IPS-20b (cell line): ENCODE measurements around the gene TSGA10IP.

Source experiments
- H3K27ac ChIP-seq: one replicate; pipeline ENCODE4 v1.5.1; 2013; ENCODE audit warnings: low read length
- H3K27me3 ChIP-seq: 2 replicates; pipeline ENCODE4 v1.6.1; 2013; ENCODE audit warnings: mild to moderate bottlenecking, low read length, inconsistent platforms; ENCODE audit not compliant: insufficient read depth
- H3K36me3 ChIP-seq: 2 replicates; pipeline ENCODE4 v1.6.1; 2013; ENCODE audit warnings: low read depth, mild to moderate bottlenecking, inconsistent platforms, low read length, moderate library complexity; ENCODE audit not compliant: insufficient read depth
- H3K4me1 ChIP-seq: 2 replicates; pipeline ENCODE4 v1.6.1; 2013; ENCODE audit warnings: mild to moderate bottlenecking, control low read depth, inconsistent platforms, low read length, moderate library complexity; ENCODE audit not compliant: insufficient read depth
- H3K4me3 ChIP-seq: 2 replicates; pipeline ENCODE4 v1.5.1; 2013; ENCODE audit warnings: mild to moderate bottlenecking, low read length, inconsistent platforms
- H3K9ac ChIP-seq: 2 replicates; pipeline ENCODE4 v1.6.1; 2013; ENCODE audit warnings: low read depth, mild to moderate bottlenecking, inconsistent platforms, low read length, moderate library complexity
- H3K9me3 ChIP-seq: 2 replicates; pipeline ENCODE4 v1.6.1; 2013; ENCODE audit warnings: mild to moderate bottlenecking, low read depth, low read length, inconsistent platforms; ENCODE audit not compliant: insufficient read depth

The TSGA10IP gene

DNA sequence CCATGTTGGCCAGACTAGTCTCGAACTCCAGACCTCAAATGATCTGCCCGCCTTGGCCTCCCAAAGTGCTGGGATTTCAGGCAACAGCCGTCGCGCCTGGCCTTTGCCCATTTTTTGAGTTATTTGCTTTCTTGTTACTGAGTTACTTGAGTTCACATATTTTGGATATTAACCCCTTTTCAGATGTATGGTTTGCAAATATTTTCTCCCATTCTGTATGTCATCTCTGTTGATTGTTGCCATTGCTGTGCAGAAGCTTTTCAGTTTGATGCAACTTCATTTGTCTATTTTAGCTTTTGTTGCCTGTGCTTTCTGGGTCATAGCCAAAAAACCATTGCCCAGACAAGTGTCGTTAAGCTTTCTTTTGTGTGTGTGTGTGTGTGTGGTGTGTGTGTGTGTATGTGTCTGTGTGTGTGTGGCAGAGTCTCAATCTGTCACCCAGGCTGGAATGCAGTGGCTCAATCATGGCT lies 6.8 kb downstream of the TSGA10IP start:
- H3K27me3 ChIP-seq, result no peaks in the 10 kb centered on the region
- no peaks in the 10 kb centered on the region for H3K9me3 ChIP-seq
- H3K36me3 ChIP-seq, result no peaks in the 10 kb centered on the region
- no peak overlapping the region for H3K27ac ChIP-seq
- H3K9ac ChIP-seq, result no peak overlapping the region
- no peaks in the 10 kb centered on the region for H3K4me1 ChIP-seq
- no peak overlapping the region for H3K4me3 ChIP-seq

GRCh38 chr11:65953471-65953870 lies 8.2 kb downstream of the TSGA10IP start:
- no peaks in the 10 kb centered on the region for H3K27me3 ChIP-seq
- no peaks in the 10 kb centered on the region for H3K4me1 ChIP-seq
- H3K9ac ChIP-seq, result no peak overlapping the region
- no peak overlapping the region for H3K27ac ChIP-seq
- no peaks in the 10 kb centered on the region for H3K36me3 ChIP-seq
- H3K9me3 ChIP-seq, result no peaks in the 10 kb centered on the region
- H3K4me3 ChIP-seq, result no peak overlapping the region

DNA sequence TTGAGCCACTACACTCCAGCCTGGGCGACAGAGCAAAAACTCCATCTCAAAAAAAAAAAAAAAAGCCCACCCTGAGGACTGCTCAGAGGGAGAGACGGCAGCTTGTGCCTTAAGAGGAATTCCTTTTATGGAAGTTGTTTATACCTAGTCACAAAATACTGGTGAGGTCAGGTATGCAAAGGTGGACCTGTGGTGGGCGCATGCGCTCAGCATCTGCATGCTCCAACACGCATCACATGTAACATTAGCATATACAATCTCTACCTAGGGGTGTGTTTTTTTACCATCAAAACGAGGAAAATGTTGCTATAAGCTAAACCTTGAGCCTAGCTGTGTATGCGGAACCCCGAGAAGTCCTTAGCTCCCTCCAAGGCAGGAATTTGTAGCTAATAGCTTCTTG lies 9.5 kb downstream of the TSGA10IP start:
- H3K9ac ChIP-seq, result no peak overlapping the region
- H3K27ac ChIP-seq, result no peak overlapping the region
- H3K4me1 ChIP-seq, result no peaks in the 10 kb centered on the region
- H3K27me3 ChIP-seq, result no peaks in the 10 kb centered on the region
- no peaks in the 10 kb centered on the region for H3K9me3 ChIP-seq
- no peak overlapping the region for H3K4me3 ChIP-seq
- no peaks in the 10 kb centered on the region for H3K36me3 ChIP-seq

DNA sequence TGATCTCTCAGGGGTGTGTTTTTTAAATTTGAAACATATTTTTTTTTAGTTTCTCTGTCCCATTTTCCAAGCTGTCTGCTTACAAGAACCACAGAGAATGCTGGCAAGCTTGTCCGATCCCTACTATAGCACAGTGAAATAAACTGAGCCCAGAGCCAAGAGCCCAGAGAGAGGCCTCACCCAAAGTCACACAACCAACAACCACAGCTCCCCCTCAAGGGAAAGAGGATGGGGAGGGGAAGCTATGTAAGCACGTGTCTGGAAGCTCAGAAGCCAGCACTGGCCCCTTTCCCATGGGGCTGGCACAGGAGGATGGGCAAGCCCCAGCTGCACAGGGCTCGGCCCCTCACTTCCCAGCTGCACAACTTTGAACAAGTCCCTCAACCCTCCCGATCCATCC lies 13.0 kb downstream of the TSGA10IP start:
- Histone ChIP-seq H3K27ac (no peak overlapping the region), H3K36me3 (no peaks in the 10 kb centered on the region)

GRCh38 chr11:65958774-65959420 lies 13.6 kb downstream of the TSGA10IP start:
- no peaks in the 10 kb centered on the region for H3K27me3 ChIP-seq
- peaks cover 6% of the 10 kb centered on the region for H3K4me1 ChIP-seq
- no peak overlapping the region for H3K27ac ChIP-seq
- H3K36me3 ChIP-seq, result peaks cover 2% of the 10 kb centered on the region; the same call in 1 of the 2 replicates
- H3K9ac ChIP-seq, result no peak overlapping the region
- no peak overlapping the region for H3K4me3 ChIP-seq
- no peaks in the 10 kb centered on the region for H3K9me3 ChIP-seq

More for the DNA sequence above, 13.0 kb downstream of the TSGA10IP start:
- H3K9ac ChIP-seq, result no peak overlapping the region
- peaks cover 6% of the 10 kb centered on the region for H3K4me1 ChIP-seq
- no peaks in the 10 kb centered on the region for H3K9me3 ChIP-seq
- H3K4me3 ChIP-seq, result no peak overlapping the region
- no peaks in the 10 kb centered on the region for H3K27me3 ChIP-seq

DNA sequence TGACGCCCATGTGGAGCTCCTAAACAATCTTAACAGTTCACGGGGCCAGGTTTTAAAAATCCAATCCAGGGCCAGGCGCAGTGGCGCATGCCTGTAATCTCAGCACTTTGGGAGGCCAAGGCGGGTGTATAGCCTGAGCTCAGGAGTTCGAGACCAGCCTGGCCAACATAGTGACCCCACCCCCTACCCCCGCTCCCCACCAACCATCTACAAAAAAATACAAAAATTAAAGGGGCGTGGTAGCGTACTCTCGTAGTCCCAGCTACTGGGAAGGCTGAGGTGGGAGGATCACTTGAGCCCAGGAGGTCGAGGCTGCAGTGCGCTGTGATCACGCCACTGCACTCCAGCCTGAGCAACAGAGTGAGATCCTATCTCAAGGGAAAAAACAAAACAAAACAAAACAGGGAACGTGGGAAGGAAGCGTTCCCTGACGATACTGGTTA lies 15.6 kb downstream of the TSGA10IP start:
- peak overlapping the region; percentile 76 for H3K4me3 ChIP-seq
- H3K36me3 ChIP-seq, result peaks cover 21% of the 10 kb centered on the region
- peak overlapping the region; percentile 93 for H3K9ac ChIP-seq
- no peaks in the 10 kb centered on the region for H3K9me3 ChIP-seq
- no peaks in the 10 kb centered on the region for H3K27me3 ChIP-seq
- peak overlapping the region; percentile 89 for H3K27ac ChIP-seq
- peaks cover 6% of the 10 kb centered on the region for H3K4me1 ChIP-seq

DNA sequence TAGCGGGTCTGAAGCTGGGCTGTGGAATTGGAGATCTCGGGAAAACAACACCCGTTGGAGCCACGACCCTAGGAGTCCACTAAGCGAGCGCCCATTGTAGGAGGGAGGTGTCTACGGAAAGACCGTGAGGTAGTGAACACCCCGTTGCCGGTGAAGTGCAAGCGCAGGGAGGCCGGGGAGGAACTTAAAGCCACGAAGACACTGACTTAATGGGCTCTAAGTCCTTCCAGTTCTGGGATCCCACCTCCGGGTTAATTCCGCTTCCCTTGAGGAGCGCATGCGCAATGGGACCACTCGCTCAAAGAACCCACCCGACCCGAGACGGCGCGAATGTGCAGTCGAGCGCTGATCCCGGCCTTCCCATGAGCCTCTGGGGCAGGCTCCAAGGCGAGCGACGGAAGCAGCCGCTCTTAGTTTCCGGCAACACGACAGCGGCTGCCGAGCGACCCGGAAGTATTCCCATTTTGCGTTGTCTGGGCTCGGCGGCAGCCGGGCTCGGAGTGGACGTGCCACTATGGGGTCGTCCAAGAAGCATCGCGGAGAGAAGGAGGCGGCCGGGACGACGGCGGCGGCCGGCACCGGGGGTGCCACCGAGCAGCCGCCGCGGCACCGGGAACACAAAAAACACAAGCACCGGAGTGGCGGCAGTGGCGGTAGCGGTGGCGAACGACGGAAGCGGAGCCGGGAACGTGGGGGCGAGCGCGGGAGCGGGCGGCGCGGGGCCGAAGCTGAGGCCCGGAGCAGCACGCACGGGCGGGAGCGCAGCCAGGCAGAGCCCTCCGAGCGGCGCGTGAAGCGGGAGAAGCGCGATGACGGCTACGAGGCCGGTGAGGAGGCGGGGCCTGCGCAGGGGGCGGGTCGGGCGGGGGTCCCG lies 16.2 kb downstream of the TSGA10IP start, which contains the start of gene SART1:
Gene SART1, plus strand, starts transcription at position 468 of the 874 bp plus-strand sequence. Its CDS starts 47 bp downstream, at position 515.
- Histone ChIP-seq H3K27ac (peak within 1 kb of the TSS; percentile 89), H3K4me3 (peak within 1 kb of the TSS; percentile 76), H3K9ac (peak within 1 kb of the TSS; percentile 93), H3K27me3 (no peaks in the 10 kb centered on the region), H3K9me3 (no peaks in the 10 kb centered on the region), H3K36me3 (peaks cover 28% of the 10 kb centered on the region), H3K4me1 (peaks cover 6% of the 10 kb centered on the region)

- Histone ChIP-seq H3K27ac (no peak overlapping the region), H3K36me3 (peaks cover 34% of the 10 kb centered on the region), H3K9ac (peak overlapping the region; percentile 73; the same call in 1 of the 2 replicates), H3K9me3 (no peaks in the 10 kb centered on the region), H3K27me3 (no peaks in the 10 kb centered on the region), H3K4me3 (peak overlapping the region; percentile 76), H3K4me1 (peaks cover 6% of the 10 kb centered on the region)
These were observed 16.9 kb downstream of the TSGA10IP start for GRCh38 chr11:65962141-65962564.

- Histone ChIP-seq H3K9ac (no peak overlapping the region), H3K36me3 (peaks cover 61% of the 10 kb centered on the region), H3K9me3 (no peaks in the 10 kb centered on the region)
These were observed 19.6 kb downstream of the TSGA10IP start for GRCh38 chr11:65964906-65965305.

DNA sequence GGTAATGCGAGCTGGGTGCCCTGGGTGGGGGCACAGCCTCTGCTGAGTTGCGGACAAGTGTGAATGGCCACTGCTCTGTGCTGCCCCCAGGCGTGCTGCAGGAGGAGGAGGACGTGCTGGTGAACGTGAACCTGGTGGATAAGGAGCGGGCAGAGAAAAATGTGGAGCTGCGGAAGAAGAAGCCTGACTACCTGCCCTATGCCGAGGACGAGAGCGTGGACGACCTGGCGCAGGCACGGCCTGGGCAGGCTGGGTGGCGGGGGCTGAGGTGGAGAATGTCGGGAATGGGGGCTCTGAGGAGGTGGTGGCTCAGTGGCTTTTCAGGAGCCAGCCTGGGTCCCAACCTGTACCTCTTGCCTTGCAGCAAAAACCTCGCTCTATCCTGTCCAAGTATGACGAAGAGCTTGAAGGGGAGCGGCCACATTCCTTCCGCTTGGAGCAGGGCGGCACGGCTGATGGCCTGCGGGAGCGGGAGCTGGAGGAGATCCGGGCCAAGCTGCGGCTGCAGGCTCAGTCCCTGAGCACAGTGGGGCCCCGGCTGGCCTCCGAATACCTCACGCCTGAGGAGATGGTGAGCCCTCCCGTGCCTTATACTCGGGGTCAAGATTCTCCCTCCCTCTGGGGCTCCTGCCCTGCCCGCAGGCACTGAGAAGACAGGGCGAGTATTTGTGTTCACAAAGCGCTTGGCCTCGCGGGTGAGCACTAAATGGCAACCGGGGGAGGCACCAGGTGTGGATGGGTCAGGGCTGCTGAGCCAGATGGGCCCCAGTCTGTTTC lies 20.9 kb downstream of the TSGA10IP start:
- Histone ChIP-seq H3K9ac (no peak overlapping the region), H3K4me3 (no peak overlapping the region), H3K36me3 (peaks cover 66% of the 10 kb centered on the region), H3K4me1 (peaks cover 6% of the 10 kb centered on the region), H3K27me3 (no peaks in the 10 kb centered on the region), H3K9me3 (no peaks in the 10 kb centered on the region), H3K27ac (no peak overlapping the region)

More at GRCh38 chr11:65964906-65965305, 19.6 kb downstream of the TSGA10IP start:
- no peak overlapping the region for H3K27ac ChIP-seq
- no peak overlapping the region for H3K4me3 ChIP-seq
- H3K4me1 ChIP-seq, result peaks cover 6% of the 10 kb centered on the region
- H3K27me3 ChIP-seq, result no peaks in the 10 kb centered on the region

DNA sequence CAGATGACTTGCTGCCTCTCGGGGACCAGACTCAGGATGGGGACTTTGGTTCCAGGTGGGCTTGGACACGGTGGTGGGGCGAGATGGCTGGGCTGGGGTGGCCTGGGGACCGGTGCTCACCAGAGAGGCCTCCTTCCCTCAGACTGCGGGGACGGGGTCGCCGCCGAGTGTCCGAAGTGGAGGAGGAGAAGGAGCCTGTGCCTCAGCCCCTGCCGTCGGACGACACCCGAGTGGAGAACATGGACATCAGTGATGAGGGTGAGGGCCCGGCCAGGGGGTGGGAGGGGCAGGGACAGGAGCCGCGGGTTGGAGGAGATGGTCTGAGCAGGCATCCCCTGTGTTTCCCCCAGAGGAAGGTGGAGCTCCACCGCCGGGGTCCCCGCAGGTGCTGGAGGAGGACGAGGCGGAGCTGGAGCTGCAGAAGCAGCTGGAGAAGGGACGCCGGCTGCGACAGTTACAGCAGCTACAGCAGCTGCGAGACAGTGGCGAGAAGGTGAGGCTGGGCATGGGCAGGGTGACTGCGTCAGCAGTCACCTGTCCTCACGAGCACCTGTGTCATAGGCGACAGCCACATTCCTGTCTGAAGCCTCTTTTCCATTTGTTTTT lies 22.2 kb downstream of the TSGA10IP start:
- Histone ChIP-seq H3K4me3 (no peak overlapping the region), H3K9ac (no peak overlapping the region), H3K36me3 (peaks cover 76% of the 10 kb centered on the region), H3K27ac (no peak overlapping the region), H3K27me3 (no peaks in the 10 kb centered on the region), H3K9me3 (no peaks in the 10 kb centered on the region), H3K4me1 (peaks cover 5% of the 10 kb centered on the region)
